DND-41 (cell line): ENCODE measurements around the gene MAGEL2.

Experiments
- ATAC-seq: fragments of 200-7000 bp; cut with Tn5 transposase; 3 replicates; pipeline ENCODE4 v1.9.1; 2021; ENCODE audit warnings: low read depth; ENCODE audit not compliant: insufficient read depth
- DNase-seq: peaks from one replicate; pipeline ENCODE4 v3.0.0-alpha.2; 2020
- H2AFZ ChIP-seq: 2 replicates; pipeline ENCODE4 v1.6.0; 2012; ENCODE audit warnings: low read depth, low read length
- H3K27ac ChIP-seq: 2 replicates; pipeline ENCODE4 v1.5.1; 2012; ENCODE audit warnings: low read length, inconsistent platforms
- H3K27me3 ChIP-seq: fragments of 200-600 bp; sonication (generic); 2 replicates; pipeline ENCODE4 v1.6.0; 2012; ENCODE audit warnings: low read length, mild to moderate bottlenecking, inconsistent platforms; ENCODE audit not compliant: insufficient read depth, poor library complexity
- H3K36me3 ChIP-seq: 2 replicates; pipeline ENCODE4 v1.5.1; 2012; ENCODE audit warnings: low read length, inconsistent platforms; ENCODE audit not compliant: insufficient read depth
- H3K4me1 ChIP-seq: 2 replicates; pipeline ENCODE4 v1.5.1; 2012; ENCODE audit warnings: mild to moderate bottlenecking, low read length; ENCODE audit not compliant: insufficient read depth
- H3K4me2 ChIP-seq: 2 replicates; pipeline ENCODE4 v1.6.0; 2012; ENCODE audit warnings: mild to moderate bottlenecking, moderate library complexity, low read length, inconsistent platforms; ENCODE audit not compliant: insufficient read depth
- H3K4me3 ChIP-seq, 2 experiments: fragments of 200-600 bp in 1 of 2; shearing (Covaris generic) in 1 of 2; 2 replicates each; pipeline ENCODE4 v1.5.1; 2012 to 2016; ENCODE audit warnings: inconsistent platforms in 2 of 2, low read length in 2 of 2, mild to moderate bottlenecking in 2 of 2, low read depth in 1 of 2, moderate library complexity in 1 of 2
- H3K79me2 ChIP-seq: 2 replicates; pipeline ENCODE4 v1.6.0; 2012; ENCODE audit warnings: low read length, inconsistent platforms; ENCODE audit not compliant: insufficient read depth
- H3K9ac ChIP-seq: 2 replicates; pipeline ENCODE4 v1.6.0; 2012; ENCODE audit warnings: low read depth, mild to moderate bottlenecking, inconsistent platforms, low read length, moderate library complexity
- H3K9me3 ChIP-seq: 2 replicates; pipeline ENCODE4 v1.5.1; 2012; ENCODE audit warnings: low read length, moderate library complexity, mild to moderate bottlenecking, inconsistent platforms; ENCODE audit not compliant: insufficient read depth, severe bottlenecking
- H4K20me1 ChIP-seq: 2 replicates; pipeline ENCODE4 v1.6.0; 2012; ENCODE audit warnings: low read length; ENCODE audit not compliant: insufficient read depth
- CTCF ChIP-seq: IDR thresholded peaks from 2 replicates; pipeline ENCODE4 v1.5.1; 2012; ENCODE audit warnings: borderline replicate concordance, low read length, moderate library complexity, mild to moderate bottlenecking; ENCODE audit not compliant: poor library complexity, severe bottlenecking; ENCODE audit errors: extremely low read depth
- EZH2 ChIP-seq: IDR thresholded peaks from 3 replicates; pipeline ENCODE4 v1.6.1; 2012; ENCODE audit warnings: borderline replicate concordance, low read depth, mild to moderate bottlenecking, moderate library complexity, low read length, inconsistent platforms; ENCODE audit not compliant: severe bottlenecking

Gene MAGEL2

GRCh38 chr15:23596736-23597135 lies 50.9 kb downstream of the MAGEL2 start:
- H3K27me3 ChIP-seq, result no peaks in the 10 kb centered on the region
- H2AFZ ChIP-seq, result no peak overlapping the region
- ATAC-seq (no peak), DNase-seq (no peak)
- H3K36me3 ChIP-seq, result no peaks in the 10 kb centered on the region
- H3K9me3 ChIP-seq, result no peaks in the 10 kb centered on the region
- H3K79me2 ChIP-seq, result no peaks in the 10 kb centered on the region
- no peaks in the 10 kb centered on the region for H3K4me1 ChIP-seq
- H3K4me3 ChIP-seq, result no peak overlapping the region
- H3K4me2 ChIP-seq, result no peak overlapping the region
- H4K20me1 ChIP-seq, result no peaks in the 10 kb centered on the region
- no peak overlapping the region for H3K9ac ChIP-seq
- TF ChIP-seq CTCF (no peak), EZH2 (no peak)
- H3K27ac ChIP-seq, result no peak overlapping the region

GRCh38 chr15:23595368-23595767 lies 52.3 kb downstream of the MAGEL2 start:
- Histone ChIP-seq H3K4me2 (no peak overlapping the region), H2AFZ (no peak overlapping the region), H3K9me3 (no peaks in the 10 kb centered on the region), H3K36me3 (no peaks in the 10 kb centered on the region), H3K4me3 (no peak overlapping the region), H4K20me1 (no peaks in the 10 kb centered on the region), H3K4me1 (no peaks in the 10 kb centered on the region), H3K79me2 (no peaks in the 10 kb centered on the region), H3K27ac (no peak overlapping the region), H3K27me3 (no peaks in the 10 kb centered on the region), H3K9ac (no peak overlapping the region)
- ATAC-seq (no peak), DNase-seq (no peak)
- no peak for TF ChIP-seq CTCF
- TF ChIP-seq EZH2, result no peak

GRCh38 chr15:23594252-23594770 lies 53.4 kb downstream of the MAGEL2 start:
- no peak overlapping the region for H3K9ac ChIP-seq
- no peaks in the 10 kb centered on the region for H4K20me1 ChIP-seq
- no peaks in the 10 kb centered on the region for H3K9me3 ChIP-seq
- H3K27me3 ChIP-seq, result no peaks in the 10 kb centered on the region
- H3K4me1 ChIP-seq, result no peaks in the 10 kb centered on the region
- TF ChIP-seq CTCF (no peak), EZH2 (no peak)
- no peak overlapping the region for H3K27ac ChIP-seq
- DNase-seq (no peak), ATAC-seq (no peak)
- H3K79me2 ChIP-seq, result no peaks in the 10 kb centered on the region
- no peak overlapping the region for H3K4me2 ChIP-seq
- no peak overlapping the region for H3K4me3 ChIP-seq
- H2AFZ ChIP-seq, result no peak overlapping the region
- no peaks in the 10 kb centered on the region for H3K36me3 ChIP-seq
